ES-I3 (cell line): Measurements from ENCODE around the gene PRR13.

Experiments used
- H3K36me3 ChIP-seq: 2 replicates; pipeline ENCODE4 v1.6.1; 2013; ENCODE audit warnings: mild to moderate bottlenecking, low read length, control low read depth, moderate library complexity; ENCODE audit not compliant: insufficient read depth
- H3K4me1 ChIP-seq: 2 replicates; pipeline ENCODE4 v1.6.1; 2013; ENCODE audit warnings: mild to moderate bottlenecking, control low read depth, low read length; ENCODE audit not compliant: insufficient read depth
- H3K9ac ChIP-seq: 2 replicates; pipeline ENCODE4 v1.6.1; 2013; ENCODE audit warnings: low read depth, mild to moderate bottlenecking, low read length, moderate library complexity
- H3K9me3 ChIP-seq: 2 replicates; pipeline ENCODE4 v1.6.1; 2013; ENCODE audit warnings: mild to moderate bottlenecking, low read length, moderate library complexity; ENCODE audit not compliant: control insufficient read depth, insufficient read depth

Gene PRR13

DNA sequence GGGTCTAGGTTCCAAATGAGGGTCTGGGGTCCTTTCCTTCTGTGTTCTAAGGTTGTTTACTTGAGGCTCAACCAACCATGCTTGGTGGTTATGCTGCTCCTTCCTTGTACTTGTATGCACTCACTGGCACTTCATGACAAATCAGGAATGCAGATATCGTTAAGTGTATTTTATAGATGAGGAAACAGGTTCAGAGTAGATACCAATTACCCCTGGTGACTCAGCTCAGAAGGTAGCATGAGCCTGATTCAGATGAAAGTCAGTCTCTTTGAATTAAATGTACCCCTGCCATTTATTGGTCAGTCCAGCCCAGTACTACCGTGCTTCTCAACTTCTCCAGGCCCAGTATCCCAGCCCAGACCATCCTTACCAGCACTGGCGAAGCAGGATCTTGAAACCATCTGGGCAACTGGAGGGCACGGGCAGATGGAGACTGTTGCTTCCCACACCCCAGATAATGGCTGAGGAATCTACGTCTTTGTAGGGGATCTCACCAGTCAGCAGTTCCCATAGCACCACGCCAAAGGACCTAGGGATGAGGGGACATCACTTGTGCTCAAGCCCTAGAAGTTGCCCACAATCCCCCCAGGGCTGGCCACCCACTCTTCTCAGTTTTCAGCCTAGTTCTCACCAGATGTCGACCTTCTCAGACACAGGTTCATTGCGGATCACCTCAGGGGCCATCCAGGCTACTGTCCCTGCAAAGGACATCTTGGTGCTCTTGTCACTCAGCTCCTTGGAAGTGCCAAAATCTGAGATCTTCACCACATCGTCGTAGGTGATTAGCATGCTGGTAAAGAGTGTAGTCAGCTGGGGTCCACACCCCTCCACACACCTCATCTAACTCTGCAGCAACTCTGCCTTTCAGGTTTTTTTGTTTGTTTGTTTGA, 43.4 kb downstream of the PRR13 start:
- Histone ChIP-seq H3K4me1 (no peaks in the 10 kb centered on the region; the same call in 1 of the 2 replicates), H3K36me3 (peaks cover 18% of the 10 kb centered on the region), H3K9ac (no peak overlapping the region), H3K9me3 (no peaks in the 10 kb centered on the region)

DNA sequence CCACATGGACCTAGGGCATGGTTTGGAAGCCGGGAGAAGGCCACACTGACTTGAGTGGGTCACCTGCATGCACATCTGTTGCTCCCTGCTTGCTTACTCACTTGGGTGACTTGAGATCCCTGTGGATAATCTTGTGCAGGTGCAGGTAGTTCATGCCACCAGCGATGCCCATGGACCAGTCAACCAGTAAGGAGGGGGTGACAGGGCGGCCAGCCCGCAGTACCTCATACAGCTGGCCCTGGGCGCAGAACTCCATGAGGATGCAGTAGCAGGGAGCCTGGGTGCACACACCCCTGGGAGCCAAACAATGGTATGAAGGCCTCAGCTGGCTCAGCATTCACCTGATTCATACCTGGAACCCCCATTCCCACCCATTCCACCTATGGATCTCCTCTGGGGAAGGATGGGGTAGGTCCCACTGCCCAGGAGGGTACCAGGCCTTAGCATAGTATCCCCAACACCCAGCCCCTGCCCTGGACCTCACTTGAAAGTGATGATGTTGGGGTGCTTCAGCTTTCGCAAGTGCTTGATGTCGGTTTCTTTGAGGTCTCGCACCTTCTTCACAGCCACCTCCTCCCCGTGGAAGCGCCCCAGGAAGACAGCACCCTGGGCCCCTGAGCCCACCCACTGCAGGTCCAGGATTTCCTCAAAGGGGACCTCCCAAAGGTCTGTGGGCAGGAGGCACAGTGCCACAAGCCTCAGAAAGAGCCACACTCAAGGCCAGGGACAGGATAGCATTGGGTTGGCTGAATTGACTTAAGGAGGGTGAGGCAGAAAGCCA, 44.6 kb downstream of the PRR13 start:
- Histone ChIP-seq H3K9ac (no peak overlapping the region), H3K9me3 (no peaks in the 10 kb centered on the region), H3K36me3 (peaks cover 12% of the 10 kb centered on the region; the same call in 1 of the 2 replicates), H3K4me1 (no peaks in the 10 kb centered on the region)

DNA sequence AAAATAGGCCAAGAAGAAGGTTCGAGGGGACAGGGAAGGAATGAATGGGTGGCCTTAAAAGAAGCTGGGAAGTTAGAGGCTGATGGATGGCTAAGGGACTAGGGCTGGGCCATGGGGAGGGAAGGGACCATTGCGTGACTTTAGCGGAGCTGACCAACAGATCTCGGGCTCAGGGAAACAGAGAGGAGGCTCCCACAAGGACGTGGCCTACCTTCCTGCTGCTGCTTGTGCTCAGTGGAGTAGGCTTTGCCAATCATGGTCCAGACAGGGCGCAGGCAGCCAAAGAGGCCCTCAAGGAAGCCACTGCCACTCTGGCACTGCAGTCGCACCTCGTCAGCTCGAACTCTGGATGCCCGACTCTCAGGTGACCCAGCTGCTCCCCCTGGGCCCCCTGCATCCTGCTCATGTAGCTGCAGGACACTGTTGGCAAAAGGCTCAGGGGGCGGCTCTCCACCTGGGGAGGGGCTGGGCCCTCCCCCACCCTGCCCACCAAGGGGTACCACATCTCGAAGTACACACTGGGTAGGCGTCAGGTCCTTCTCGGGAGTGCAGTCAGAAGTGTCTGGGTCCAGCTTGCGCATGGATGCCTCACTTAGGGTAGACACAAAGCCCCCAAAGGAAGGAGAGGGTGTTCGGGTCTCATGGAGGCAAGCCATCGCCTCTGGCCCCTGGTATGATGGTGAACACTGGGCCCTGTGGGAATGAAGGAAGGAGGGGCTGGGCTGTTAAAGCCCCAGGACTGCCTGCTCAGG, 45.4 kb downstream of the PRR13 start:
- Histone ChIP-seq H3K4me1 (no peaks in the 10 kb centered on the region), H3K9me3 (no peaks in the 10 kb centered on the region), H3K36me3 (peaks cover 12% of the 10 kb centered on the region; the same call in 1 of the 2 replicates), H3K9ac (no peak overlapping the region)

DNA sequence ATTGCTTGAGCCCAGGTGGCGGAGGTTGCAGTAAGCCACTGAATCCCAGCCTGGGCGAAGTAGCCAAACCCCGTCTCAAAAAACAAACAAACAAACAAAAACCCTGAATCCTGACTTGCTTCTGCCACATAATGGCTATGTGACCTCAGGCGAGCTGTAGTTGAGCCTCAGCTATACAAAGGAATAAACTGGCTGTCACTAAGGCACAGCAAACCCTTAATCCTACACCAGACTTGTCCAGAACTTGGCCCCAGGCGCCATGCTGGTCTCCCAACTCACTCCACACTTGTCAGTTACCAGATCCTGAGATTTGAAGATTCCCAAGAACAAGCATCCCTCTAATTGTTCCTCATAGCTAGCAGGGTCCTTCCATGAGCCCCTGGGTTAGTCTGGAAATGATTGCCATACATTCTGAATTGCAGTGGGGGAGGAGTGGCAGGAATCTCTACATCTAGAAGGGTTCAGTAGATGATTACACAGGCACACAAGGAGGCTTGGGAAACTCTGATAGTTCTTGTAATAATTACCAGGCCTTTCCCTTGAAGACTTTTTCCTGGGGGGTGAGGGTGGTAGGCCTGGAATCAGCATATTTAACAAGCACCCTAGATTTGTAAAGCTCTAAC, 47.8 kb downstream of the PRR13 start:
- no peaks in the 10 kb centered on the region for H3K9me3 ChIP-seq
- no peak overlapping the region for H3K9ac ChIP-seq
- H3K36me3 ChIP-seq, result peaks cover 3% of the 10 kb centered on the region; the same call in 1 of the 2 replicates
- H3K4me1 ChIP-seq, result peaks cover 4% of the 10 kb centered on the region

DNA sequence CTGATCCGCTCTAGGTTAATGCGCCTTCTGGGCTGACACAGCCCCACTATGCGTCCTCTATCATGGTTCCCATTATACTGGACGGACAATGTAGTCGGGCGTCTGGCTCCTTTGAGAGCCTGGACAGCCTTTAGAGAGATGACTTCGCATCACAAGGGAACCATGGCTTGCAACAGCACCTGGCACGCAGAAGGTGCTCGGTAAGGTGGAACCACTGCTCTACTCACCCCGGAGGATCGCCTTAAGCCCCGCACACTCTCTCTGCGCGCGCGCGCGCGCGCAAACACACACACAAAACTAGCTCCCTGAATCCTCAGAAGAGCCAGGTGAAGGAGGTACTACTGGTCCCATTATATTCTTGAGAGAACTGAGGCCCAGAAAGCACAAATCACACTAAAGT, 50.7 kb downstream of the PRR13 start:
- no peaks in the 10 kb centered on the region for H3K9me3 ChIP-seq
- no peaks in the 10 kb centered on the region for H3K36me3 ChIP-seq
- H3K9ac ChIP-seq, result peak overlapping the region; percentile 64
- H3K4me1 ChIP-seq, result peaks cover 17% of the 10 kb centered on the region

DNA sequence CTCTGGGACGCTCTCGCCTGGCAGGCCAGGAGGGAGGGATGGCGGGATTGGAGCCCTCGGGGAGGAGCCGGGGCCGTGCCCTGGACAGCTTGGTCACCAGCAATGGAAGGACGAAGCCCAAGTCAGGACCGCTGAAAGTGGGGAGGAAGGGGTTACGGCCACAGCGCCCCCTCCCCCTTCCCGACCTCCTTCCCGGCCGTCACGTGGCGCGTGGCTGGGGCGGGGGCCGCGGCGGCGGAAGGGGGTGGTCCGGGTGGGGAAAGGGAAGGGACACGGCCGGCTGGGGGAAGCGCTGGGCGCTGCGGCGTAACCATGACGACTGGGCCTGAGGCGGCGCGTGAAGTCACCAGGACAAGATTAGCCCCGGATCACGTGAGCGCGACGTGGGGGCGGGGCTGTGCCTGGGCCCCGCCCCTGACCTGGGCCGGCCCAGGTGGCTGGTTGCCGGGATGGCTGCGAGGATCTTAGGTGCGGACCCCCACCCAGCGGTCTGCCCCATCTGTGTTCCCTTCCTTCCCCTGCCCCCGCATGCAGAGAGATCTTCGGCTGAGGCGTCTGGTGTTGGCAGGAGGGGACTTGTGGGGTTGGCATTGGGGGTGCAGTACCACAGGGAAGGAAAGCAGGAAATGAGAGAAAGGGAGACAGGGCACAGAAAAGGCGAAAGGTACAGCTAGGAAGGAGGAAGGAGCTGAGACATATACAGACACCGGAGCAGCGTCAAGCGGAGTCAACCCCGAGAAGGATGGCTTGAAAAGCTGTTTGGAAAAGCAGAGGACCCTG, 51.5 kb downstream of the PRR13 start:
- Histone ChIP-seq H3K36me3 (no peaks in the 10 kb centered on the region), H3K9ac (peak overlapping the region; percentile 64), H3K4me1 (peaks cover 17% of the 10 kb centered on the region)

DNA sequence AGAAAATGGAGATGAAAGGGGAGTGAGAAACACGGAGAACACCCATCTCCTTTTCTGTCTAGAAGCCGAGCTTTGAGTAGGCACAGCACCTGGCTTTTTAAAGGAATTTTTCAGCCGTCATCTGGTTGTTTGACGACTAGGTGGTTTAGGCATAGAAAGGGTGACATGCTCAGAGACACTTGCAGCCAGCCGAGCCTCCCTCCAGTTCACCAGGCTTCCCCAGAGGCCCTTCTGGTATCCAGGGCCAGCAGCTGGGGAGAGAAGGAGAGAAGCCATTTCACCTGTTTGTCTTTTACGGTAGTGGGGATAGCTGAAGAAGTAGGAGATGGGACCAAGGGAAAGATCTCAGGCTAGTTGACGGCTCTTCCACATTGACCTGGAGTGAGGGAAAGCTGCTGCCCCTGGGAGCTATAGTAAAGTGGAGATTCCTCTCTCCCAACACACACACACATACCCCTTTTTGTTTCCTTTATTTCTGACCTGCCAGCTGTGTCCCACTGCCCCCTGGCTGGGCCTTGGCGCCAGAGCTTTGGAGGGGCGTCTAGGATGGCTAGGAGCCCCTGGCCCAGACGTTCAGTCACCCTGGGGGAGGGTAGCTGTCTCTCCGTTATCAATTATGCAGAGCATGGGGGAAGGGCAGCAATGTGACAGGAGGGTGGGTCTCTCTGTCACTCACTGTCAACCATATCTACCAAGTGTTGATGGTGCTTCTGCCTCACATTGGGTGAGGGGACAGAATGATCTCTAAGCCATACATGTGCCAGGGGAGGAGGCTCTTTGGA, 52.3 kb downstream of the PRR13 start:
- Histone ChIP-seq H3K4me1 (peaks cover 22% of the 10 kb centered on the region), H3K9ac (peak overlapping the region; percentile 64), H3K36me3 (no peaks in the 10 kb centered on the region), H3K9me3 (no peaks in the 10 kb centered on the region)

More for the DNA sequence above, 51.5 kb downstream of the PRR13 start:
- no peaks in the 10 kb centered on the region for H3K9me3 ChIP-seq
